Activated naive CD4-positive, alpha-beta T cell treated with anti-CD3 and anti-CD28 coated beads, Interleukin-2, amount 50 U/mL, for 72 hours (primary cell): Measurements from ENCODE around the gene WNT7A. TPM values are rescaled to one million over a fixed set of nuclear protein-coding genes. Genes with fewer than 3 reads are reported as not detected.

Experiments used
- ATAC-seq, 2 donors: fragments of 150-1000 bp; cut with Tn5 transposase; 2 replicates each; pipeline ENCODE4 v1.10.0; 2021; ENCODE audit warnings: mild to moderate bottlenecking in 2 of 2, moderate library complexity in 2 of 2
- DNase-seq, 2 donors: peaks; one replicate each; pipeline ENCODE4 v3.0.0; 2021 to 2022; ENCODE audit warnings: low spot score in 2 of 2
- H3K27ac Mint-ChIP-seq, 2 donors: one replicate each; pipeline ENCODE4 v1.8.0; 2022; ENCODE audit warnings: mild to moderate bottlenecking in 2 of 2, mixed read lengths in 2 of 2
- H3K36me3 Mint-ChIP-seq, 2 donors: one replicate each; pipeline ENCODE4 v1.8.0; 2022; ENCODE audit warnings: mixed read lengths in 2 of 2
- H3K9me3 Mint-ChIP-seq, 2 donors: one replicate each; pipeline ENCODE4 v1.8.0; 2022; ENCODE audit warnings: mixed read lengths in 2 of 2
- total RNA-seq, 2 donors: library from RNA; stranded (reverse); gene quantifications; one replicate each; pipeline ENCODE4 v1.2.3, GENCODE V29; 2022

The WNT7A gene
- total RNA-seq, 2 donors from 2014 or later: 0.06 to 0.14 TPM

GRCh38 chr3:13787533-13788132 is 92.2 kb downstream of the WNT7A start:
- no peaks in the 10 kb centered on the region for H3K9me3 Mint-ChIP-seq
- no peak overlapping the region for H3K27ac Mint-ChIP-seq

GRCh38 chr3:13786811-13787210 is 93.1 kb downstream of the WNT7A start:
- no peaks in the 10 kb centered on the region for H3K36me3 Mint-ChIP-seq
- ATAC-seq (no peak), DNase-seq (no peak)
- no peaks in the 10 kb centered on the region for H3K9me3 Mint-ChIP-seq
- no peak overlapping the region for H3K27ac Mint-ChIP-seq

More at GRCh38 chr3:13787533-13788132, 92.2 kb downstream of the WNT7A start:
- H3K36me3 Mint-ChIP-seq: no peaks in the 10 kb centered on the region
- no peak for DNase-seq
- no peak for ATAC-seq

- DNase-seq: no peak
- no peaks in the 10 kb centered on the region for H3K36me3 Mint-ChIP-seq
- no peak for ATAC-seq
- no peak overlapping the region for H3K27ac Mint-ChIP-seq
- H3K9me3 Mint-ChIP-seq: no peaks in the 10 kb centered on the region
Measured at GRCh38 chr3:13785853-13786436, 93.9 kb downstream of the WNT7A start.

GRCh38 chr3:13785351-13785750 is 94.5 kb downstream of the WNT7A start:
- no peaks in the 10 kb centered on the region for H3K36me3 Mint-ChIP-seq
- DNase-seq (no peak), ATAC-seq (no peak)
- H3K27ac Mint-ChIP-seq: no peak overlapping the region
- no peaks in the 10 kb centered on the region for H3K9me3 Mint-ChIP-seq

- Mint-ChIP-seq H3K27ac (no peak overlapping the region), H3K36me3 (no peaks in the 10 kb centered on the region), H3K9me3 (no peaks in the 10 kb centered on the region)
- no peak for ATAC-seq
- DNase-seq: no peak
Measured at GRCh38 chr3:13783476-13783875, 96.4 kb downstream of the WNT7A start.

- Mint-ChIP-seq H3K36me3 (no peaks in the 10 kb centered on the region), H3K27ac (no peak overlapping the region), H3K9me3 (no peaks in the 10 kb centered on the region)
- no peak for ATAC-seq
- DNase-seq: peak in 1 of 2 donors; percentile 26
Measured at GRCh38 chr3:13782501-13782900, 97.4 kb downstream of the WNT7A start.

GRCh38 chr3:13781417-13781816 is 98.5 kb downstream of the WNT7A start:
- no peaks in the 10 kb centered on the region for H3K36me3 Mint-ChIP-seq
- DNase-seq (no peak), ATAC-seq (no peak)
- no peak overlapping the region for H3K27ac Mint-ChIP-seq
- H3K9me3 Mint-ChIP-seq: no peaks in the 10 kb centered on the region

GRCh38 chr3:13780432-13781176 is 99.3 kb downstream of the WNT7A start:
- ATAC-seq (no peak), DNase-seq (peak in 1 of 2 donors; percentile 28)
- Mint-ChIP-seq H3K36me3 (no peaks in the 10 kb centered on the region), H3K27ac (no peak overlapping the region), H3K9me3 (no peaks in the 10 kb centered on the region)

GRCh38 chr3:13776253-13777050 is 103.4 kb downstream of the WNT7A start:
- Mint-ChIP-seq H3K27ac (no peak overlapping the region), H3K9me3 (no peaks in the 10 kb centered on the region), H3K36me3 (no peaks in the 10 kb centered on the region)
- ATAC-seq: no peak
- no peak for DNase-seq

- ATAC-seq: no peak
- DNase-seq: no peak
- H3K9me3 Mint-ChIP-seq: no peaks in the 10 kb centered on the region
- no peaks in the 10 kb centered on the region for H3K36me3 Mint-ChIP-seq
- no peak overlapping the region for H3K27ac Mint-ChIP-seq
Measured at GRCh38 chr3:13772885-13773745, 106.8 kb downstream of the WNT7A start.

- H3K36me3 Mint-ChIP-seq: no peaks in the 10 kb centered on the region
- H3K9me3 Mint-ChIP-seq: no peaks in the 10 kb centered on the region
- H3K27ac Mint-ChIP-seq: no peak overlapping the region
- no peak for ATAC-seq
- DNase-seq: peak in 1 of 2 donors; percentile 49
Measured at GRCh38 chr3:13772321-13772745, 107.5 kb downstream of the WNT7A start.

- Mint-ChIP-seq H3K36me3 (no peaks in the 10 kb centered on the region), H3K9me3 (no peaks in the 10 kb centered on the region), H3K27ac (no peak overlapping the region)
- ATAC-seq: no peak
- DNase-seq: no peak
Measured at GRCh38 chr3:13771496-13771895, 108.4 kb downstream of the WNT7A start.

GRCh38 chr3:13770170-13771169 is 109.4 kb downstream of the WNT7A start:
- no peak for ATAC-seq
- Mint-ChIP-seq H3K9me3 (no peaks in the 10 kb centered on the region), H3K36me3 (no peaks in the 10 kb centered on the region), H3K27ac (no peak overlapping the region)
- DNase-seq: no peak

GRCh38 chr3:13769422-13769821 is 110.4 kb downstream of the WNT7A start:
- no peak for ATAC-seq
- no peak for DNase-seq
- no peak overlapping the region for H3K27ac Mint-ChIP-seq
- no peaks in the 10 kb centered on the region for H3K36me3 Mint-ChIP-seq
- H3K9me3 Mint-ChIP-seq: peaks cover 0 to 4% of the 10 kb centered on the region in 2 donors

GRCh38 chr3:13768453-13768852 is 111.4 kb downstream of the WNT7A start:
- ATAC-seq (no peak), DNase-seq (no peak)
- Mint-ChIP-seq H3K9me3 (peaks cover 0 to 4% of the 10 kb centered on the region in 2 donors), H3K27ac (no peak overlapping the region), H3K36me3 (no peaks in the 10 kb centered on the region)
